ENCODE data around the gene COLEC12.

The COLEC12 gene

GRCh38 chr18:289026-289425, 211.5 kb downstream of the COLEC12 start:
- intact Hi-C loops (cut with DNase I), result no loop called here
- no peak for DNase-seq

GRCh38 chr18:286515-287310, 213.8 kb downstream of the COLEC12 start:
- DNase-seq, result peak in 14 of 42 donors; percentile 7 to 63 (median 28)
- intact Hi-C loops (cut with DNase I), result no loop called here

DNA sequence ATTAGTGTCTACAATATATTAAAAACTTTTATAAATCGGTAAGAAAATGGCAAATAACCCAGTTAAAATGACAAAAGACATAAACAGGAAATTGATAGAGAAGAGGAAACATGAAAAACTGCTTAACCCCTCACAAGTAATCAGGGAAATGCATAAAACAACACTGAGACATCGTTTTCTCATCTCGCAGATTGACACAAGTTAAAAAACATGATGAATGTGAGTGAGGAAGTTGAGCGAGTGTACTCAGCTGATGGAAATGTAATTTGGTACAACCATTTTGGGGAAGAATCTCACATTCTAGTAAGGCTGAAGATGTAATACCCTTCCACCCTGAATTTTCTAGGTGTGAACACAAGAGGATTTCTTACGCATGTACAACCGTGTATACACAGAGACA, 214.7 kb downstream of the COLEC12 start:
- DNase-seq, result no peak
- intact Hi-C loops (cut with DNase I), result no loop called here

DNA sequence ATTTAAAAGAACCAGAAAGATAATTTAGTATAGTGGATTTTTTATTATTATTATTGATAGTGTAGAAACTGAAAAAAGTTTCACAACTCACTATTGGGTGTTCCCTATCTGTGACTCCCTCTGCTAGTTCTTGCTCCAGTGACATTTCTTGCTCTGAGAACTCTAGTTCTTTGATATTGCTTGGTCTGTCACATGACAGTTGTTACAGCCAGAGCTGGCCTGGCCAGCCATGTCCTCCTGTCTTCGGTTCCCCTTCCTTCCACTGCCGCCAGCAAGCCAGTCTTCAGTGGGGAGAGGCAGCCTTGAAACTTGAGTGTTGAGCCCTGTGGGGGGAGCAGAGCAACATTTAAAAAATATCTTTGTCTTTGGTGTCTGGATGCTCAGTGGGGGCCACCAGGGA, 225.0 kb downstream of the COLEC12 start:
- intact Hi-C loops (cut with DNase I), result no loop called here
- peak in 6 of 42 donors; percentile 13 to 27 (median 20) for DNase-seq

DNA sequence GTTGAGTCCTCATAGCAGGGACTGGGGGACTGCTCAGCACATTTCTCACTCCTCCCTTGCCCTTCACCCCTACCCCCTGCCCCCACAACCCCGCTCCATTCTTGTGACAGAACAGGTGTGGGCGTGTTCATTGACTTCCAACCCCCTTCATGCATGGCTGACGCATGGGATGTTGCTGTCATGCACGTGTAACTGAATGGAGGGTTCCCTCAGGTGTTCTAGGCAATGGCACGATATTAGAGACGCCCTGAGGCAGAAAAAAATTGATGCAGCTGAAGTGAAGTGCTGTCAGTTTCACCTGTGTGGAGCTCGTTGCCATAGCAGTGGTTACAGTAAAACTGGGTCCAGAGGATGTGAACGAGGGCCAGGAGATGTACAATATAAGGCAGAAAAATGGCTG, 226.2 kb downstream of the COLEC12 start:
- intact Hi-C loops (cut with DNase I), result no loop called here

GRCh38 chr18:273525-273924, 227.0 kb downstream of the COLEC12 start:
- no peak for DNase-seq
- intact Hi-C loops (cut with DNase I), result no loop called here

More for the DNA sequence above, 226.2 kb downstream of the COLEC12 start:
- peak in 20 of 42 donors; percentile 17 to 56 (median 31) for DNase-seq

- no peak for DNase-seq
- intact Hi-C loops (cut with DNase I), result no loop called here
These were observed 227.9 kb downstream of the COLEC12 start for GRCh38 chr18:272650-273049.

GRCh38 chr18:269480-270095, 230.9 kb downstream of the COLEC12 start:
- intact Hi-C loops (cut with DNase I), result loop anchor here (5.0 kb wide), 1 partner anchor 112 kb away; the partner anchor contains the start of gene USP14

DNA sequence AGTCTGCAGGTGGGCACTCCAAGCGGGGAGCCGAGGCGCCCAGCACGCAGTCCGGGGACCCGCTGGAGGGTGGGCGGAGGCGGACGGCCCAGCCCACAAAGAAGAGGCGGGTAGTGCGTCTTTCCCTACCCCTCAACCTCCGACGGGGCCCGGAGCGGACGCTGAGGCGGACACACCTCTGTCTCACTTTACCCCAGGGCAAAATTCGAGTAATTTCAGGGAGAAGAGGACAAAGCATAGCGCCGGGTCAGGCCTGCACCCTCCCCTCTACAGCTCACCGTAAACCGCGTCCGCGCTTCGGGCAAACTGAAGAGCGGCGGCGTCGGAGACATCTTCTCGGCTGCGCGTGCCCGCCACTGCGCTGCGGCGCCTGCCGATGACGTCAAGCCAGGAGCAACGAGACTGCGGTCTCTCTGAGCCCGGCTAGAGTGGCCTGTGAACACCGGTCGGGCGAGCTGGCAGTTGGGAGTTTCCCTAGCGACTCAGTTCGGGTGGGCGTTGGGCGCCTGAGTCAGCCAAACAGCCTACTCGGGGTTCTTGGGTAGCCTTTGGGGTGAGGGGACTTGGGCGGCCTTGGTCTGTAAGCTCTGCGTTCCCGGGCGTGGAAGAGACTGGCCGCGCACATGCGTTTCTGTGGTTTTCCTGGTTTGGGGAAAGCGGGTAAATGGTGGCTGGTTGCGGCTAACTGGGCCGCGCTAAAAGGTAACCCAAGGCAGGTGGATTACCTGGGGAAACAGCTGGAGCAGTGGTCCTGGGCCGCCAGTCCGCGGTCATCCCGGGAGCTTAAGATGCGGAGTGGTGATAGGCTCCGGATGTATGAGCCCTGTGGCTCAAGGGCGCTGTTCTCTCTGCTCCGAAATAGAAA, 232.6 kb downstream of the COLEC12 start, which contains the start of gene THOC1:
Gene THOC1 (minus strand): TSS at position 360 of the 865 bp plus-strand sequence. CDS start 28 bp downstream, at position 332.
- intact Hi-C loops (cut with DNase I), result loop anchor here (5.0 kb wide), 1 partner anchor 111 kb away; the partner anchor contains the start of gene USP14
- peak; percentile 92 to 98 (median 96) for DNase-seq

More at GRCh38 chr18:269480-270095, 230.9 kb downstream of the COLEC12 start:
- no peak for DNase-seq

GRCh38 chr18:267380-267687, 233.2 kb downstream of the COLEC12 start:
- peak in 1 of 42 donors; percentile 7 for DNase-seq
- intact Hi-C loops (cut with DNase I), result loop anchor here (5.0 kb wide), 1 partner anchor 110 kb away; the partner anchor contains the start of gene USP14

Measured in head of caudate nucleus (tissue), 42 donors.